GM18873 (cell line): ENCODE results near the gene DHRS7B.
"Not testable (repeated sequence)": the region's sequence is repeated elsewhere in the genome, so short reads cannot be mapped to it uniquely, and the experiment has no call there.

Experiments used
- ATAC-seq: cut with Tn5 transposase; IDR thresholded peaks from one replicate; pipeline ENCODE4 v1.9.1; 2021; ENCODE audit warnings: mild to moderate bottlenecking, moderate library complexity, moderate number of reproducible peaks; ENCODE audit not compliant: unreplicated experiment, low FRiP score

DHRS7B gene

DNA sequence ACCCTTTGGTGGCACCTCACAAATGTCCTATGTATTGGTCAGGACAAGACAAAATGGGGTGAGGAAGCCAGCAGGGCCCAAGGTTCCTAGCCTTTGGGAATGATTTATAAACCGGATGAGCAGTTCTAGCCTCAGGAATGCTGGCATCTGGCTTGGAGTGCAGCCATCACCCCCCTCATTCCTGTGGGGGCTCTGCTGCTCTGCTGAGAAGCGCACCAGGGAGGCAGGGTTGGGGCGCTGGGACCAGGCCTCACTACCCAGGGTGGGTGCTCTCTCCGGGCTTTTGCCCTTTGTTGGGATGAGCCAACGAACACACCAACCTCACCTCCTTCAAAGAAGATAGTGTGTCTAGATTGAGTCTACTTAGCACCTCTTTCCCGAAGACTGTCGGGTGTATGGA is 47.9 kb downstream of the DHRS7B start:
- no peak for ATAC-seq

DNA sequence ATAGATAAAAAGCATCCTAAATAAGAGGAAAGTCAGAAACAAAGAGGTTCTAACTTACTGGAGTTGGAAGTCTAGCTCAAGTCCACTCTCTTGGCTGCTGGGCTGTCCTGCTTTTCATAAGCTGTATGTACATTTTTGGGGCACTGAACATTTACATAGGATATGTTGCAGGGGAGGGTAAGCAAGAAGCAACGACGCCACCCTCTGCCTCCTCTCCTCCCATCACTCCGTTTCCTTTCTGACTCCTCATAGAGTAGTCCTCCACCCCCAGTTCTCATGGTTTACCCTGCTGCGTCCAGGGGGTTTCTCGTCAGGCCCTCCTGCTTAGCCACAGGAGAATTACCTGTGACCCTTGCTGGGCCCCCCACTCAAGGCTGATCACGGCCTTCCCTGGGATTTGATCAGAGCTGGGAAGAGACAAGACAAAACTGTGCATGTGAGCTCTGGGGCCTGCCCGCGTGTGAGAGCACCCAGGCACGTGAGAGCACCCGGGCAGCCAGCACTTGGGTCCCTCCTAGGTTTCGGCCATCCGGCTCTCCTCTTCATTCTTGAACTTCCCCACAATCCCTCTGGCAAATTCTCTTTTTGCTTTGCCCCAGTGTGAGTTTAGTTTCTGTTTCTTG is 50.1 kb downstream of the DHRS7B start:
- no peak for ATAC-seq

DNA sequence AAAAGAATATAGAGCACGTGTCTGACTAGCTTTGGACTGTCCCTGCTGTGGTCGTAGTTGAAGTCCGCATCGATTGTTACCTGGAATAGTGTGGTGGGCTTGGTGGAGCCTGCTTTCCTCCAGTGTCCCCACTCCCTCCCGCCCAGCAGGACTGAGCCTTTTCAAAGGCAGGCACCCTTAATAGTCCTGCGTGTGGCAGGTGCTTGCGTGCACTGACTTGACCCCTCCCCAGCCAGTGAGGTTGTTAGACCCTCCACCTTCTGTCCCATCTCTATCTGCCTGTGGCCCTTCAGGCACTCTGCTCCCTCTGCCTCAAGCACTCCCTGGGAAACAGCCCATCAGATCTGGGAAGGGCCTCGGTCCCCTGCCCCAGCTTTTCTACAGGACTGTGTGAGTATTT is 50.6 kb downstream of the DHRS7B start:
- no peak for ATAC-seq

DNA sequence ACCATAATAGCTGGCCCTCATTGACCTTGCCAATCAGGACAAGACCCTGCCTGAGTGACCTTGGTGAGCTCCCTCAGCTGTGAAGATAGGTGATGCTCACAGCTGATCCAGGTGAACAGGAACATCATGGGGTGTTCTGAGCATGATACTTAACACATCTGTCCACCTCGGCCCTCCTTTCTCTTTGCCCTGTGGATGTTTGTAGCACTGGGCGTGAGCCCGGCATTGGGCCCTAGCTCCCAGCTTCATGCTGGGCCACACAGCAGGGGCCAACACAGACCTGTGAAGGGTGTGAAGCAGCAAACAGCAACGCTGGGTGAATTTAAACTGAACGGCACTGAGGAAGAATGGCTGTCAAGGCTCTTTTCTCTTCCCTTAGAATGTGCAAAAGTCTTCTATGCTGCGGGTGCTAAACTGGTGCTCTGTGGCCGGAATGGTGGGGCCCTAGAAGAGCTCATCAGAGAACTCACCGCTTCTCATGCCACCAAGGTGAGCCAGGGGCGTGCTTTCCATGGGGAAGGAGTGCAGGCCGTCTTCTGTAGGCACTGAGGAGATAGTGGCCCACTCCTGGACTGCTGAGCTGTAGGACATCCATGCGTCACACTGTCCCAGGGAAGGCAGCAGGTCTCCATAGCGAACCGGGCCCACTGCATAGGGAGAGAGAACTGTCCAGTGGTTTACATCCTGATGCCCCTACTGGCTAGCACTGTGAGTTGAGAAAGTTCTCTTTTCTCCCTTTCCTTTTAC is 51.3 kb downstream of the DHRS7B start:
- no peak for ATAC-seq

DNA sequence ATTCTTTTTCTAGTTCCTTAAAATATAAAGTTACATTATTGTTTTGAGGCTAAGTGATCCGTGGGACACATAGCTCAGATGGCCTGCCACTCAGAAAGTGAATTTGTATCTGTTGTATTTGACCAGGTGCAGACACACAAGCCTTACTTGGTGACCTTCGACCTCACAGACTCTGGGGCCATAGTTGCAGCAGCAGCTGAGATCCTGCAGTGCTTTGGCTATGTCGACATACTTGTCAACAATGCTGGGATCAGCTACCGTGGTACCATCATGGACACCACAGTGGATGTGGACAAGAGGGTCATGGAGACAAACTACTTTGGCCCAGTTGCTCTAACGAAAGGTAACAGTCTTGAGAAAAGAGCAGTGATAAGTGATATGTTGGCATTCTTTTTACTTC is 56.7 kb downstream of the DHRS7B start:
- no peak for ATAC-seq

DNA sequence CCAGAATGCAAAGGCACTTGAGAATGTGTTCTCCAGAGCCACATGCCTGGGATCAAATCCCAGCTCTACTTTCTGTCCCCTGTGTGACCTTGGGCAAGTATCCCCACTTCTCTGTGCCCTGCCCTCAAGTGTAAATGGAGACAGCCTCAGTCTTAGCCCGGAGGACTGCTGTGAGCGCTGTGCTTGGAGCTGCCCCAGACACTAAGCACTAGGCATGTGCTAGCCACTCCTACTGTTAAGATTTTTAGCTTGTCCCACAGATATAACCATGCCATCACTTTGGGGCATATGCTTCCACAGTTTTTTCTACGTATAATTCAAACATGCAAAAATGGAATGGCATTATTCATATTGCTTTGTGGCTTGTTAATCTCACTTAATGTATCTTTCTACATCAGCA is 57.8 kb downstream of the DHRS7B start:
- ATAC-seq = no peak

DNA sequence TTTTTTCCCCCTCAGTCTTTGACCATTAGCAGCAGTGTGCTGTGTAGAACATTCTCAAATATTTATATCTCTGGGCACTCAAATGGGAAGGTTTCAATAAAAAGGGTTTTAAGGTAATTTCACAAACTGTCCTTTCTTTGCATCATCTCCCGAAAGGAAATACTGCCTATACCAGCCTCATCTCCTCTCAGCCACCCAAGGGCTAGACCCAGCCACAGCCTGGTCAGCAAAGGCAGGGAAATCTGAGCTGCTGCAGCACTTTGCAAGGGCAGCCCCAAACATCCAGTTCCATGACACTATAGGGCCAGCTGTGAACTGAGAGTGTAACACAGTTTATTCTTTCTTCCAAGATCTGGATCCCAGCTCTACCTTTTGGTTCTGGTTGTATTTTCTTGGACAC is 58.3 kb downstream of the DHRS7B start:
- ATAC-seq = no peak

DNA sequence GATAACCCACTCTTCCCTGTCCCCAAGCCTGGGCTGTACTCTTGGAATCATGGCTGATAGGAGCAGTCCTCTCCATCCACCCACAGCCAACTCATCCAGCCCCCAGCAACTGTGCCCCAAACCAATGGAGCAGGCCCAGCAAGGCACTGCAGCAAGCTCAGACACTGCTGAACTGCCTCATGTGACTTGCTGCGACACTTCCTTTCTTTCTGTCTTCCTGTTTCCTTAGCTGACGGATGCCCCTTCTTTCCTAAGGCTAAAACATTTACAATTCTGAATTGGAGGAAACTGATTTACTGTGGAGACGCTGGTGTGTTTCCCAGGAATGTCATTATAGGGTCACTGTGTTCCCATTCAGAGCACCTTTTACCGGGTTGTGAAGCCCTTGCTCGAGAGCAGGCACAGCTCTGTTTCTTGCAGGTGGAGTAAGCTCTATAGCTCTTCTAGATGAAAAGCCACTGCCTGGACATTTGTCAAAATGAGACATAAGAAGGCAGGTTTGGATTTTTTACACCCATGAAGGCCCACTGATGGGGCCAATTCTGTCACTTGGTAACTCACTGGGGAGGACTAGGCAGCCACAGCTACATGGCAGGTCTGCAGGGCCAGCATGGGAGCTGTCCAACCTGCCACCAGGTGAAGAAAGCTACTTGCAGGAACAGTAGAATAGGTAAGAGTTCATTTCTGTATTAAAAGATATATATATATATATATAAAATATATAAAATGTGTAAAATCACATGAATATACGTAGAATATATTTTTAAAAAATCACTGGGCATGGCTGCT is 59.8 kb downstream of the DHRS7B start:
- ATAC-seq = no peak

DNA sequence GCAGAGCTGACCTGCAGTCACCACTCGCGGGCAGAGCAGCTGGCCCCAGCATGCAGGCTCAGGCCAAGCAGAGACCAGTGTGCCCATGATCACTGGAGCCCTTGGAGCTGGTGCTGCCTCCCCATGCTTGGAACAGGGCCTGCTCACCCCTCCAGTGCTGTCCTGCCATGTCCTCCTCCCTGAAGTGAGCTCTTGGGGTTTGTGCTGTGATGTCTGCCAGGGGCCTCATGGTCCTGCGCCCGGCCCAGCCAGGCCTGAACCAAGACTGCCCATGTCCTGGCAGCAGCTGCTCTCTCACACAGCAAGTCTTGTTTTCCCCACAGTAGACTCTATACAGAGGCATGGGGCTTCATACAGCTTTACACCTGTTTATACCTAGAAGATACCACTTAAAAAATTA is 62.6 kb downstream of the DHRS7B start:
- no peak for ATAC-seq

DNA sequence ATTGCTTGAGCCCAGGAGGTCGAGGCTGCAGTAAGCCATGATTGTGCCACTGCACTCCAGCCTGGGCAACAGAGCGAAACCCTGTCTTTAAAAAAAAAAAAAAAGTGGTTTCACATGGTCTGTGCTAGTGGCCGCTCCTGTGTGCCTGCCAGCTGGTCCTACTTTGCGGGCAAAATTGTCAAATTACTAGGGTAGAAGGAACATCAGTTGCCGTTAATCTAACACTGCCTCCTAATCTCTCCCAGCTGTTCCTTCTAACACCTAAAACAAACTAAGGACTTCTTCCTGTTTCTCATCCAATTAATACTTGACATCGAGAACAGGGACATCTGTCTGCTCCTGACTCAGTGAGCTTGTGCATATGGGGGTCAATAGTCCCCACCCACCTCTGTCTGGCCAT is 63.3 kb downstream of the DHRS7B start:
- ATAC-seq = no peak

DNA sequence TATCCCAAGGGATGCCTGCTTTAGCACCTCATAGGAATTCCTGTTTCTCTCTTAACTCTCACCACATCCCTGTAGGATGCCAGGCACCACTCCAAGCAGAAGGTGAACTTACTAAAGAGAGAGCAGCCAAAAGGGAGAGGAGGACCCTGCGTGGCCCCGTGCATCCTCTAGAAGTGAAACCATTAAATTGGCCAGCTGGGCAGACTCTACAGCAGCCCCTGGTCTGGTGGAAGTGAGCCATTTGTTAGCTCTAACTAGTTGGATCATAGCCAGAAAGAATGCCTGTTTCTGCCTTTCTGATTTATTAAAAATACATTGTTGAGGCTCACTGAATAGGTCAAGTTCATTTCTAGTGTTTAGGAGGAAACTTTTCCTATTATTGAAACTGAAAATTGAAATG is 64.9 kb downstream of the DHRS7B start:
- ATAC-seq = no peak

DNA sequence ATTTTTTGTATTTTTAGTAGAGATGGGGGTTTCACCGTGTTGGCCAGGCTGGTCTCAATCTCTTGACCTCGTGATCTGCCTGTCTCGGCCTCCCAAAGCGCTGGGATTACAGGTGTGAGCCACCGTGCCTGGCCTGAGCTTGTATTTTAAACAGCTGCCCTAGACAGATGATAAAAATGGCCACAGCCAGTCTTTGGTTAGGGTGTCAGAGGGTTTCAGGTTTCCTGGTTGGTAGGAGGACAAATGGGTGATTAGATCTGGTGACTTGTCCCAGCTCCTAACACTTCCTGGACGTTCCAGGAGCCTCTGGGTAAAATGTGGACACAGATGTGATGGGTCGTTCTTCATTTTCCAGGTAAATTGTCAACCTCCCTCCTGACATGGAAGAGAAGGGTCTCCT is 65.7 kb downstream of the DHRS7B start:
- ATAC-seq = not testable (repeated sequence)

DNA sequence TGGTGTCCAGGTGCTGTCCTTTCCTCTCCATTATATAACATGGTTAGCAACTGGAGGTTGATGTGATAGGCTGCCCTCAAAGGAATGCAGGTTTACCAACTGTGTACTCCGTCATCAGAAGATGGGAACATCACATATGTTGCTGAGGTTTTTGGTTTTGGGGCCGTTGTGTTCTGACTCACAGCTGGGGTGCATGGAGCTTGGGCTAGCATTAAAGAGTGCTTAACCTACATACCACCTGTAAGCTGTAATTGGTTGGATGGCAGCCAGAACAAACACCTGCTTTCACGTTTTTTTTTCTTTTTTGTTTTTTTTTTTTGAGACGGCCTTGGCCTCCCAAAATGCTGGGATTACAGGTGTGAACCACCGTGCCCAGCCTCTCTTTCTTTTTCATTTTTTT is 66.3 kb downstream of the DHRS7B start:
- no peak for ATAC-seq

DNA sequence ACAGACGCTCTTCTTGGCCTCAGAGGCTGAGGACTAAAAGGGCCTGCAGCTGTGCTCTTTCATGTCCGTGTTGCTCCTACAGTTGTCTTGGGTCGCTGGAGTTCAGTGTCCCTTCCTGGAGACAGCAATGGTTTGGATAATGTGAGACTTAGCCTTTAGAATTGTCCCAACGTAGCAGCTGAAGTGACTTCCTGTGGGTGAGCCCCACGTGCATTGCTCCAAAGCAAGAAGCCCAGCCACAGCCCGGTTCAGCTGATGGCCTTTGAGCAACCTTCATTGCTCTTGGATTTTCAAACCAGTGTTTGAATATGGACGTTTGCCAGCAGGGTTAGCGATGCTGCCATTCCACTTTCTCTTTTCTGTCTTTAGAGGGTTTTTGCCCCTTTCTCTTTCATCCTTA is 67.5 kb downstream of the DHRS7B start:
- no peak for ATAC-seq

DNA sequence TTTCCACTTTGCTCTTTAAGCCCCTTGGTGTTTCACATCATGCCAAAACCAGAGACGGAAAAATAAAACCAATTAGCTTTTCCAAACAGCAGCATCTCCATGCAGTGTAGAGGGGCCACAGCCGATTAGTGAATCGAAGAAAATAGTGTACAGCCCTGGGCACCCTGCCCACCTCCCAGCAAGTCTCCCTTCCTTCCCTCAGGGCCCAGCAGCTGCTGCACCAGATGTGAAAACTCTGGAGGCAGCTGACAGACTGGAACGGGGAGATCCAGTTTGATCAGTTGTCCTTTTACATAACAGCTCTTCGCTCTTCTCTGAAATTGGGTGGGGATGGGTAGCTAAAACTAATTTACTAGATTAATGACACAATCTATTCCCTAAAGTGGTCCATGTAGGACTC is 67.9 kb downstream of the DHRS7B start:
- ATAC-seq = no peak

DNA sequence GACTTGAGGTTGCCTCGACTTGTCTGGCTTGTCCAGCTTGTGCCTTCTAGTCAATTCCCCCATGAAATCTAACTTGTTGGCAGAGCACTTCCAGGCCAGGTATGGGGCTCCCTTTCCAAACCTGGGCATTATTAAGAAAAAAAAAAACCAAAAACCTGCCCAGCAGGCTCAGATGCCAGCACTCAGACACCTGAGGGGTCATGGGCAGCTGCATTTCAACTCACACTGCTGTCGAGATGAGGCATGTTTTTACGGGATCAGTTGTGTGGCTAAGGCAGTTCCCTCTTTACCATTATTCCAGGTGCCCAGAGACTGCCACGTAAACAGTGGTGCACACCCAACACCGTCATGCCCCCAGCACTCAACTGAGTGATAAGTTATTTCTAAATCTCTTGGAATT is 69.4 kb downstream of the DHRS7B start:
- no peak for ATAC-seq

DNA sequence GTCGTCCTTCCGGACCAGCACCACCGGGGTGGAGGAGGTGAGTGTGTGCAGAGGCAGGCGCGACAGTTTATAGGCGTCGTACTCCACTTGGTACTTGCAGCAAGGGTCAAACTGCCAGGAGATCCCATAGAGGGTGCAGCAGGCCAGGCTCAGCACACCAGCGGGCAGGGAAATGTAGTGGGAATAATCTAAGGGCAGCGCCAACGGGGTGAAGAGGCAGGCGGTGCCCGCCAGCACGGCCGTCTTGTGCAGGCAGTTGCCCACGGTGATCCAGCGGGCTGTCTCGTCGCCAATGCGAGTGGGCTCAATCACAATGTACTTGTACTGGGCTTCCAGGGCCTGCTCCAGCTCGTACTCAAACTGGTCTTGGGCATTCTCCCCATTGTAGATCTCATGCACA is 71.6 kb downstream of the DHRS7B start:
- ATAC-seq = no peak

DNA sequence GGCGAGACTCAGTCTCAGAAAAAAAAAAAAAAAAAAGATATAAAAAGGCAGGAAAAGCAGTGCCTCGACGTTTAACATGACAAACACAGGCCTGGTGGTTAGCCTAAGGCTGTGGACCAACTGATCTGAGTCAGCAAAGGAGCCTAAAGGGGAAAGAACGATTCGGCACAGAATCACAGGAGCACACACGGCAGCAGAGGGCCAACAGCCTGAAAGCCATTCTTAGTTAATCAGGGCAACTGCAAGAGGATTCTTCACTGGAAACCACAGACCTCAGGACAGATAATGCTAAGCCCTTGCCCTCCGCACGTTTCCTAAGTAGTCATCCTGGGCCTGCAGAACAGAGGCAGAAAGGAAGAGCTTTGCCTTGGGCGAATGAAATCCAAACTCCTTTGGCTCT is 72.5 kb downstream of the DHRS7B start:
- ATAC-seq = no peak

DNA sequence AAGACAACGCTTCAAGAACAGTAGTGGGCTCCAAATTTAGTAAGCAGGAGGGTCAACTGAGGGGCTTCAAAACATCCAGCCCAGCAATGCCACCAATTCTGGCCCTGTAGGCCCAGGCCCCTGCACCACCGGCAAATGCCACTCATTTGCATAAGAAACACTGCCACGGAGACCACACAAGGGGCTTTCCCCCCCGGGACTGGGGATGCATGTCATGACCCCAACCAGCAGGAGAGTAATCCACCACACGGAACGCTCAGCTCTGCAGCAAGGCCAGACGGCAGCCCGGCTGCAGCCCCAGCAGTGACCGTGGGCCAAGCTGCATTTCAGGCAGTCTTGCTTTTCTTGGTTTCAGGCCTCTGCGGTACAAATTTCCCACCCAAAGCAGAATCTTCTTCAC is 73.1 kb downstream of the DHRS7B start:
- ATAC-seq = no peak

DNA sequence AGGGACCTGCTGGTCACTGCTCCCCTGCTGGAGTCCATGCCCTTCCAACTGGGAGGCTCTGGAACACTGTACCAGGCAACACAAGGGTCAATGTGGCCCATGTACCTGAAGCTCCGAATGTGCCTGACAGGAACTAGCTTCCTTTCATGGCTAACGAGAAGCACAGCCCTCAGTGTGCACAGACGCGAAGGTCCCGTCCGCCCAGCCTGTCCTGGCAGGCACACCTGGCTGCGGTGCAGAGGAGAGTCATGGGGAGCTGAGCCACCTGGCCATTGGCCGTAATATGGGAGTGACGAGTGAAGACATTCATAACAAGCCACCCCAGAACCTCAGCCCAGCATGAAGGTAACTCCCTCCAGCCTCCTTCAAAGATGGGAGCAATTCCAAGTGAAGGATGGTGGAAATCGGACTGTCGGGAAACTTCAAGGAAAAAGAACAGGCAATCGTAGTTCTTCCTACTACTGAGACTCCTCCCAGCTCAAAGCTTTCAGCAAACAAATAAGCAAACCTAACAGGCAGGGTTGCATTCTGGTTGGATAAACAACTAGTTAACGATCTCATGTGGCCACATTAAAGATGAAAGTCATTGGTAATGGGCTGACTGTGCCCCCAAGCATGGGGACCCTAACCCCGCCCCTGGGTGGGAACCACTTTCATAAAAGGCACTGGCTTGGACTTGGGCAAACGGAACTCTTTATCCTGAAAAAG is 74.0 kb downstream of the DHRS7B start:
- no peak for ATAC-seq

DNA sequence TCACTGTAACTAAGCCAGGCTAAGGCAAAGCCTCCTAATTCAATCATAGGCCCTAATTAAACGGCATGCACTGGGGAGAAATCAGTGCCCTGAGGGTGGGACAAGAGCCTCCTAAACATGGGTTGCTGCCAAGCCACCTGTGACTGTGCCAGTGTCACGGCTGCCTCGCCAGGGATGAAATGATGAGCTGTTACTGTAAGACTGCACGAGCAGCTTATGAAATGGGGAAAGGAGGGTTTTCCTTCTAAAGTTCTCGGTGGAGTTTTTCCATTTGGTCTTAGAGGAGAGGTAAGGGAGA is 74.5 kb downstream of the DHRS7B start:
- ATAC-seq = no peak
